Omental fat pad (tissue), 4 donors: ENCODE results near the gene CALM1. TPM values are rescaled to one million over a fixed set of nuclear protein-coding genes. Genes with fewer than 3 reads are reported as not detected.

Source experiments
- ATAC-seq: fragments of 150-250 bp; one replicate; pipeline ENCODE4 v1.9.1; 2016; ENCODE audit warnings: mild to moderate bottlenecking, moderate library complexity; ENCODE audit not compliant: low FRiP score
- DNase-seq: peaks from one replicate; pipeline ENCODE4 v3.0.0-alpha.2; 2019; ENCODE audit warnings: low spot score
- CTCF ChIP-seq, 3 donors: fragments of 450-650 bp; IDR thresholded peaks; one replicate each; pipeline ENCODE4 v1.5.1; 2016 to 2017; ENCODE audit warnings: antibody characterized with exemption in 3 of 3, mild to moderate bottlenecking in 3 of 3, moderate library complexity in 2 of 3
- total RNA-seq, 4 donors: library from RNA; depleted of rRNA; stranded (reverse); fragments of >200 nt; gene quantifications; one replicate each; pipeline ENCODE4 v1.1.0, GENCODE V29; 2016

CALM1 gene
- total RNA-seq, 4 donors from 2014 or later = 286 to 443 (median 356) TPM

GRCh38 chr14:90378249-90378648, 18.6 kb upstream of the CALM1 start:
- DNase-seq = no peak
- no peak for ATAC-seq
- no peak for TF ChIP-seq CTCF (IDR thresholded peaks at IDR 0.05)

GRCh38 chr14:90379106-90379505, 17.7 kb upstream of the CALM1 start:
- ATAC-seq (no peak), DNase-seq (no peak)
- TF ChIP-seq CTCF (IDR thresholded peaks at IDR 0.05) = no peak

DNA sequence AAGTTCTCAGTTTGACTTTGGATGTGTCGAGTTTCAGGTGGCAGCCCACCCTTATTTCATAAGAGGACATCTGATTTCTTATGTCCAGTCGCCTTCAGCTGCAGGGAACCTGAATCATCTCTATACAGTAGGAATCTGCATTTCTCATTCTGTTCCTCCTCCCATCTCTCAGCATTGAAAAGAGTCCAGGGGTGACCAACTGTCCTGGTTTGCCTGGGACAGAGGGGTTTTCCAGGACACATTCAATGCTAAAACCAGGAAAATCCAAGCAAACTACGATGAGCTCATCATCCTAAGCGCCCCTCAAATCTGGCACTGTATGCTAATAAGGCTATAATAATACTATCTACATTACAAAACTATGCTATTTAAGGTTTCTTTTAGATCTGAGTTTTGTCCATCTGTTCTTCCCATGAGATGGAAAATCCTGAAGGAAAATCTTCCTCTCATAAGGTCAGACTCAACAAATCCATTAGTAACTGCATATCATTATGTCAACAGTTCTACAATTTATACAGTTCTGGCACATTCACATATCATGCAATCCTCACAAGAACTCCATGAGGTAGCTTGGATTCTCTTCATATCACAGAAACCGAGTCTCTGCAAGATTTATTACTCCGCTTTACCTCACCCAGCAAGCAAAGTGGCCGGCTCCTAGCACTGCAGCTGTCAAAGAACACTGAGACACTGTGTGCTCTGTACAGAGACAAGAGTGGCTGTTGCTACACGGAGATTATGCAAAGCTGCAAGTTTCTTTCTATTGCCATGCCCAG, 15.6 kb upstream of the CALM1 start:
- ATAC-seq (no peak), DNase-seq (no peak)
- no peak for TF ChIP-seq CTCF (IDR thresholded peaks at IDR 0.05)

GRCh38 chr14:90381999-90382451, 14.8 kb upstream of the CALM1 start:
- ATAC-seq (no peak), DNase-seq (no peak)
- no peak for TF ChIP-seq CTCF (IDR thresholded peaks at IDR 0.05)

DNA sequence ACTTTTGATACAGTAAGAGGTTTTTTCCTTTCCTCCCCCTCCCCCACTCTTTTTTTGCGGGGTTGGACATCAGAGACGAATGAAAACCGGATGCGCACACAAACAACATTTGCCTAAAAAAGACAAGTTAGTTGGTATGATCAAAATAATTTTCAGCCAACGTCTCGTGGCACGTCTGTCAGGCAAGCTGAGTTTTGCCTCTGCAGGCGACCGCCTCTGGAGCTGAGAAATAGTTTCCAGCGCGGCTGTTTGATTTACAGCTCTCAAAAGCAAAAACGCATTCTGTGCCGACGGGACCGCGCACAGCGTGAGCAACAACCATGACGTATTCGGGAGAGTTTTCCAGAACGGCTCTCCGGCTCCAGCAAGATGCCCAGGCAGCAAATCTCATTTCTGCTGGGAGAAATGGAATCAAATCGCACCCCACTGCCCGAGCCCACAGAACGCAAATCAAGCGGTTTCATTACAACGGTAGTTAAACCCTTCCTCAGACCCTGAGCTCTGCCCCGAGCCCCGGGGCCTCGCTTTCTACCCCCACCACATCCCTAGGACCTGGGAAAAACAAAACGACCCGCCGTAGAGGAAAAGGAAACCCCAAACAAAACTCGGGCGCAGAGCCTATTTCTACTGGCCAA, 14.2 kb upstream of the CALM1 start:
- ATAC-seq = peak; percentile 24
- no peak for DNase-seq
- no peak for TF ChIP-seq CTCF (IDR thresholded peaks at IDR 0.05)

DNA sequence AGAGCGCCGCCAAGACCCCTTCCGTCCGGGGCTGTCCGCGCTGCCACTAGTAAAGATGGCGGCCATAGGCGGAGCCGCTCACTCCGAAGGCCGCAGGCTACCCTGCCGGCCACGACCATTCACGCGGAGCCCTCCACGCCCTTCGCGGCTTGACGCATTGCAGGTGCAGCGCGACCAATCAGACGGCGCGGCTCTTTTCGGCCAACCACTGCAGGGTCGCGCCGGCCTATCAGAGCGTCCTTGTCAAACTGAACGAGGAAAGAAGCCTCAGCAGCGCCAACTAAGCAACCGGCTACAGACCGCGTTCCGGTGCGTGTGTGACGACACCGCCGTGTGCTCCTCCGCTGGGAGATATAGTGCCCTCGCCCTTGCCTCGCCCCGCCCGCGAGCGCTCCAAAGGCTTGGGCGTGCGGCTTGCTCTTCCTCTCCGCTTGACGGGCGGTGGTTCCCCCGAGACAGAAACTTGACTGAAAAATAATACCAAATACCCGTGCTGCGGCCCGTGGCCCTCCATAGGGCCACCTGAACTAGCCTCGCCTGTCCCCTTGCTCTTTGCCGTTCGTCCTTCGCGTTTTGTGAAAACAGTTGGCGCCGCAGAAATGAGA, 13.6 kb upstream of the CALM1 start:
- ATAC-seq = peak; percentile 99
- no peak for TF ChIP-seq CTCF (IDR thresholded peaks at IDR 0.05)
- peak; percentile 96 for DNase-seq
